Fibroblast of peridontal ligament (primary cell): ENCODE measurements around the gene PBX3.
A peak's percentile ranks its signal among the peaks of the same experiment; 100 is the strongest.

Experiments
- DNase-seq: peaks from one replicate; pipeline ENCODE4 v3.0.0-alpha.2; 2010; ENCODE audit errors: extremely low read depth

The PBX3 gene

DNA sequence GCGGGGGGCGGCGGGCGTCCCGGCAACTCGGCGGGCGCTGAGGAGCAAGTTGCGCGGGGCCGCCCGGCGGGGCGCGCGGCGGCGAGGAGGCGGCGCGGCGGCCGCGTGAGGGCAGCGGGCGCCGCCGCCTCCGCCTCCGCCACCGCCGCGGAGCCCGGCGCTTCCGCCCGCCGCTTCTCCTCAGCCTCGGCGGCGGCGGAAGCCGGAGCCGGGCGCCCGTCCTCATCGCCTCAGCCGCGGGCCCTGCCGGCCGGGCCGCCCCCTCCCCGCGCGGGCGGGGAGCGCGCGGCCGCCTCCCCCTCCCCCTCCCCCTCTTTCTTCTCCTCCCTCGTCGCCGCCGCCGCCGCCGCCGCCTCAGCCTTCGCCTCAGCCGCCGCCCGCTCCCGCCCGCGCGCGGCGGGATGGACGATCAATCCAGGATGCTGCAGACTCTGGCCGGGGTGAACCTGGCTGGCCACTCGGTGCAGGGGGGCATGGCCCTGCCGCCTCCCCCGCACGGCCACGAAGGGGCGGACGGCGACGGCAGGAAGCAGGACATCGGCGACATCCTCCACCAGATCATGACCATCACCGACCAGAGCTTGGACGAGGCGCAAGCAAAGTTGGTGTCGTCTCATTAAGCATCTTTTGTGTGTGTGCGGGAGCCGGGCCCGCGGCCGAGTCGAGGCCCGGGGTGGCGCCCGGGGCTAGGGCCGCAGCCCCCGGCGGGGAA, at the start of gene PBX3:
Gene PBX3 (plus strand): TSS at position 321 of the 712 bp plus-strand sequence.
- no peak for DNase-seq

DNA sequence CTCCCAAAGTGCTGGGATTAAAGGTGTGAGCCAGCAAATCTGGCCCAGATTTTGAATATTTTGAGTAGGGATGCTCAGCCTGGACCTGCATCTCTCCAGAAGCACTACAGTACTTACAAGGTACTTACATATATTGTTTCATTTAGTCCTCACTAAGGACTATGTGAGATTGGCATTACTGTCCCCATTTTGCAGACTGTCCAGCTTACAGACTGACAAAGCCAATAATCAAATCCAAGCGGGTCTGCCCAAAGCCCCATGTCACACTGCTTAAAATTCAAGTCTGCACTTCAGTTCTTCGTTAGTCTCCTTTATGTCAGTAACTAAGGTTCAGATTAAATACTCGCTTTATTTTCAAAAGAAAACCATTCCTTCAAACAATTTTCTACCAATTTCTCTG, 47.3 kb upstream of the PBX3 start:
- DNase-seq = no peak

- DNase-seq = peak; percentile 56
Measured at GRCh38 chr9:125700791-125701190, 46.4 kb upstream of the PBX3 start.

- peak; percentile 23 for DNase-seq
Measured at GRCh38 chr9:125701351-125701750, 45.8 kb upstream of the PBX3 start.

- no peak for DNase-seq
Measured at GRCh38 chr9:125703662-125704061, 43.5 kb upstream of the PBX3 start.

- DNase-seq = no peak
Measured at GRCh38 chr9:125705893-125706292, 41.3 kb upstream of the PBX3 start.

- peak; percentile 94 for DNase-seq
Measured at GRCh38 chr9:125706651-125707471, 40.3 kb upstream of the PBX3 start, which contains the start of gene MAPKAP1. Gene MAPKAP1, minus strand, starts transcription at chr9:125707208. Its CDS starts 34,634 bp downstream, at chr9:125672574.

DNA sequence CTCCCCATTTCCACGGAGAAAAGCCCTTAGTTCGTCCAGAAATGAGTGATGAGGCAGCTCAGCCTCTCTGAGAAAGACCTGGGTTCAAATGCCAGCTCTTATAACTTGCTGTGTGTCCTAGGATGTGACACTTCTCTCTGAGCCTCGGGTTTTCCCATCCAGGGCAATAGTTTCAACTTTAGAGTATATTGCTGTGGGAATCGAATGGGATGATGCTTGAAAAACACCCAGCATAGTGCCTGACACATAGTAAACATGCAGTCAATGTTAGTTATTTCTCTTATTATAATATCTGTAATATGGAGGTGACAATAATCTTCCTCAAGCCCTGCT, 39.7 kb upstream of the PBX3 start:
- no peak for DNase-seq

DNA sequence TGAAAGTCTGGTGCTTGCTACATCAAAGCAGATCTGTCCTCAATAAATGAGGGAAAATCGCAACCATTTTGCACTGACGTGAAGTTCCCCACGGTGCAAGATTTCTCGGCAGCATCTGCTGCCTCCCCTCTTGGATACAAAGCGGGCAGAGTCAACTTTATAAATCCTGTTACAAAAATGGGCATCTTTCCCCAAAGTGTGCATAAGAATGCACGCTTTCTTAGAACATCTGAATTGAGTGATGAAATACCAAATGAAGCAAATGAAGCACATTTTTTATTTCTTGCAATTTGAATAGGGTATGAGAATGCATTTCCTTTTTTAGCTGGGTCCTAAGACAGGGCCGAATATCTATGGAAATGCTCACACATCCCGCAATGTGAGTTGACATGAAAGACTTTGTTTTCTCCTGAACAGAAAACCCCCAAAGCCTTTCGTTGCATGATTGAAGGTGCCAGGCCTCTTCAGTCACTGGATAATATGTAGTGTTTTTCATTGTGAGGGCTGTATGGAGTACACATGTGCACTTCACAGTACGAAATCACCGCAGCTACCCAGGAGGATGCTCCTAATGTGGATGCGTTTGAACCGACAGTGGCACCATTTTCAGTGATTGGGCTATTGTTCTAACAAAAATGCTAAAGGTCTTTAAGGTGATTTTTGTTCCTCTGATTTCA, 20.6 kb upstream of the PBX3 start:
- no peak for DNase-seq

GRCh38 chr9:125730168-125730567, 17.0 kb upstream of the PBX3 start:
- DNase-seq = no peak

DNA sequence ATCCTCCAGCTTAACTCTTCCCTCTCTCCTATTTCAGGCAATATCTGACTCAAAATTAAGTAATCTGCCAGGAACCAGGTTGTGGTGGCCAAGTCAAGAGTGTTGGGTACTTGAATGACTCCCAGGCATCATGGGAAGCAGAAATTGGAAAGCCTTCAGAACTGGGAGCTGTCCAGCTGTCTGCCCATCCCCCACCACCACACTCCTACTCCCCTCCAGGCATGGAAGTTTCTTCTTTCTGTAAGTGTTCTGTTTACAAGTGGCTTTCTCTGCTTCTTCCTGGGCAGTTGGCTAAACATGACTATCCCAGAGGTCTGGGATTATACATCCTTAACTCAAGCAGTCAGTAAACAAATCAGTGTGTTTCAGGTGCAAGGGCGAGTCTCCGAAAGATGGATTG, 14.6 kb upstream of the PBX3 start:
- no peak for DNase-seq

GRCh38 chr9:125739436-125739835, 7.7 kb upstream of the PBX3 start:
- no peak for DNase-seq

DNA sequence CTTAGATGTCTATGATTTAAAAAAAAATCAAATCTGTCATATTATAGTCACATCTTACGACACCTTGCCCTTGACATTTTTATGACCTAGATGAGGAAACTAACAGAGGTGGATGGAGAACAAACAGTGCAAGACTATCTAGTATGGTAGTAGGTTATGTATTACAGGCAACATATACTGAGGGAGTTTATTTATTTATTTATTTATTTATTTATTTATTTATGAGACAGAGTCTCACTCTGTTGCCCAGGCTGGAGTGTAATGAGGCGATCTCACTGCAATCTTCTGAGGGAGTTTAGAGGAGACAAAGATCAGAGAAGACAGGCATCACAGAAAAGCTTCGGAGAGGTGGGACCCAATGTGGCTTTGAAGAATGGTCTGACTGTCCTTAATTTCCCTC, 4.5 kb upstream of the PBX3 start:
- no peak for DNase-seq

GRCh38 chr9:125743682-125744428, 3.3 kb upstream of the PBX3 start:
- no peak for DNase-seq

GRCh38 chr9:125744616-125745015, 2.6 kb upstream of the PBX3 start:
- DNase-seq = peak; percentile 83

DNA sequence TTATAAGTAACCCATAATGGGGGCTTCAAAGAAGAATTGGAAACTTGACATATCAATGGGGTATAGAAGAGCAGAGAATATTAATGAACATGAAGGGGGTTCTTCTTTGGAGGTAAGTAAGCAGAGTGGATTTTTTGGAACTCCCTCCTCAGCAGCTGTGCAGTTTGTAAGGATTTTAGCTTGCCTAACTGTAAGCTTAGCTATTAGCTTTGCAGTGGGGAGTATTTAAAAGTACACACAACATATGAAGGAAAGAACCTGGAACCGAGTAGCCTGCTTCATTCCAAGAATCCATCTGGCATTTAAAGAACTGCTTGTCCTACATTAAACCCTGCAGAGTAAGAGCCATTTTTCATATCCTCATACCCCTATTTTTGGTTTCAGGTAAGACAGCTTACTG, 2.2 kb upstream of the PBX3 start:
- peak; percentile 62 for DNase-seq

GRCh38 chr9:125745682-125746016, 1.5 kb upstream of the PBX3 start:
- no peak for DNase-seq

DNA sequence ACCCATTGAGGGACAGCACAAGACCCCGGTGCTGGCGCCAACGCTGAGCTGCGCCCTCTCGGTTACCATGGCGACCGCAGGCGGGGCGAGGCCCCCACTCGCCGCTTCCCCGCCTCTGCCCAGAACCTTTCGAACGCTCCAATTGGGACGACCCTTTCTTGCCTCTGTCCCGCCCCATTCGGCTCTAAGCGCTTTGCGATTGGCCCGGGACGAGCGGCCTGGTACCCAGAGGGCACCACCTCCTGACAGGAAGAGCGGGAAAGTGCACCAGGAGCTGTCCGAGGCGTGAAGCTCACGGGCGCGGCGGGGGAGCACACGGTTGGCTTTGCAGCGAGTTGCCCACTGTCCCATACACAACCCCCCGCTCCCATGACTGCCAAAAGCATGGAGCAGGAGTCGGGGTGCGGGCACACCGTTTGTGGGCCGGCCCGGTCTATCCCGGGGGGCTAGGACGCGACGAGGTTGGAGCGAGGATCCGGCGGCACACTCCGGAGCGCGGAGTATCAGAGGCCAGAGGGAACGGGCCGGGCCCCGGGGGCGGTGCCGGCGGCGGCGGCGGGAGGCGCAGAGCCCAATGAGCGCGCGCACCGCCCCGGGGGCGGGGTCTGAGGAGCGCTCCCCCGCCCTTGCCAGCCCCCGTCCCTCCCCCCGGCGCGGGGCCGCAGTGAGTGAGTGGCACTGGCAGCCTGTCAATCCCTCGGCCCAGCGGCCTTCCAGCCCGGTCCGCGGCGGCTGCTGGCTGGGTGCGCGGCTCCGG, 978 bp upstream of the PBX3 start:
- peak; percentile 87 for DNase-seq

DNA sequence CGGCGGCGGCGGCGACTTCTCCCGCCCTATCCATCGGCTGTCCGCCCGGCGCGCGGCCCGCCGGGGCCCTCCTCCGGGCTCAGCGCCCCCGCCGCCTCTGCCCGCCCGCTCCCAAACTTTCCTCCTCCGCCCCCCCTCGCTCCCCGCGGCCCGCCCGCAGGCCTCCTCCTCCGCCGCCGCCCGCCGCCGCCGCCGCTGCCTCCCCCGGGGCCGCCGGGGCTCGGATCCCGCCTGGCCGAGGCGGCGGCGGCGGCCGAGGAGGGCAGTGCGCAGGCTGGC, 460 bp upstream of the PBX3 start:
- DNase-seq = no peak

- no peak for DNase-seq
Measured at GRCh38 chr9:125747765-125748445, 732 bp downstream of the PBX3 start.
